Effector memory CD4-positive, alpha-beta T cell (primary cell): ENCODE measurements around the gene RNPEPL1.

Experiments
- DNase-seq, 3 donors: peaks; one replicate each; pipeline ENCODE4 v3.0.0-alpha.2; 2020
- H3K27ac ChIP-seq: 2 replicates; pipeline ENCODE4 v1.7.0; 2013; ENCODE audit warnings: mild to moderate bottlenecking, low read length, moderate library complexity; ENCODE audit not compliant: insufficient read depth, poor library complexity, severe bottlenecking
- H3K27me3 ChIP-seq: replicated peaks from 2 replicates; pipeline ENCODE4 v1.7.0; 2013; ENCODE audit warnings: mild to moderate bottlenecking, low read length; ENCODE audit not compliant: insufficient read depth, control insufficient read depth, poor library complexity, severe bottlenecking
- H3K36me3 ChIP-seq: 2 replicates; pipeline ENCODE4 v1.7.0; 2013; ENCODE audit warnings: mild to moderate bottlenecking, low read length, moderate library complexity; ENCODE audit not compliant: control insufficient read depth, insufficient read depth
- H3K4me1 ChIP-seq: 2 replicates; pipeline ENCODE4 v1.7.0; 2013; ENCODE audit warnings: low read length, mild to moderate bottlenecking; ENCODE audit not compliant: control insufficient read depth, insufficient read depth, poor library complexity, severe bottlenecking
- H3K4me3 ChIP-seq: 2 replicates; pipeline ENCODE4 v1.7.0; 2013; ENCODE audit warnings: low read length, low read depth, mild to moderate bottlenecking; ENCODE audit not compliant: insufficient read depth, poor library complexity, severe bottlenecking
- H3K9me3 ChIP-seq: 2 replicates; pipeline ENCODE4 v1.7.0; 2013; ENCODE audit warnings: mild to moderate bottlenecking, low read length, moderate library complexity; ENCODE audit not compliant: control insufficient read depth

Gene RNPEPL1

DNA sequence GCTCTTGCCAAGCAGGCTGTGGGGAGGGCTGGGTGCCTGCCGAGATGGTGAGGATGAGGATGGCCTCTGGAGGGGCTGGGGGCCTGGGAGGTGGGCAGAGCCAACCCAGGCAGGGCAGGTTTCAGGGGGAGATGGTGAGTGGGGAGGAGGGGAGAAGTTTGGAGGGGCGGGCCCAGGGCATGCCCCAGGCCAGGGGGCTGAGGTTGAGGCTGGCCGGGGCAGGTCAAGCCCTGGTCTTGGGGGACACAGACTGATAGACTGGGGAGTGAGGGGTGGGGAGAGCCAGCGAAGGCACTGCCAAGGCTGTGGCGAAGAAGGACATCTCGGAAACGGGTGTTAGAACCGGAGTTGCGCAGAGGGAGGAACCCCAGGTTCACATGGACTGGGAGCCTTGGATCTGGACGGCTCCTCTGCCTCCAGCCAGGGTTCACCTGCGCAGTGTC lies 30.9 kb downstream of the RNPEPL1 start:
- H3K36me3 ChIP-seq: peaks cover 52% of the 10 kb centered on the region
- H3K4me1 ChIP-seq: no peaks in the 10 kb centered on the region
- no peaks in the 10 kb centered on the region for H3K9me3 ChIP-seq
- H3K27ac ChIP-seq: no peak overlapping the region
- no peak overlapping the region for H3K4me3 ChIP-seq
- no peak for DNase-seq
- no peaks in the 10 kb centered on the region for H3K27me3 ChIP-seq

DNA sequence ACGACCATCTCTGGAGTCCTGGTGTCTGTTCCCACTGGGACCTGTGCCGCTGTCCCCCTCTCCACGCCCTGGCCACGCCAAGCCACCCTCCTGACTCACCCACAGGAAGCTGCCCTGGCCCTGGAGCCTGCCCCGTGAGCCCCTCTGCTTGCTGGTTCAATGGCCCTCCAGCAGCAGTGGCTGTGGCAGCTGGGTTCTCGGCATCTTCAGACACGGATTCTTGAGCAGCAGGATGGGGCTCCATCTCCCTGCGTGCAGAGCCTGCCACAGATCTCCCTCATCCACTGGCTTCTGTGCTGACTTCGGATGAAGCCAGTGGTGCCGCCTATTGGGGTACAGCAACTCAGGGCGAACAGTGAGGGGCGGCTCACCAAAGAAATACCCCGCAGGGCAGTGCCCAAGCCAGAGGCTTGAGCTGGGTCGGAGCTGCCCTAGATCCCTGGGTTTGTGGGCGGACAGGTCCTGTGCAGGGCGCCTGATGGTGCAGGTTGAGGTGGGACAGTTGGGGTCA lies 32.2 kb downstream of the RNPEPL1 start:
- no peaks in the 10 kb centered on the region for H3K4me1 ChIP-seq
- H3K36me3 ChIP-seq: peaks cover 47% of the 10 kb centered on the region
- no peak for DNase-seq

DNA sequence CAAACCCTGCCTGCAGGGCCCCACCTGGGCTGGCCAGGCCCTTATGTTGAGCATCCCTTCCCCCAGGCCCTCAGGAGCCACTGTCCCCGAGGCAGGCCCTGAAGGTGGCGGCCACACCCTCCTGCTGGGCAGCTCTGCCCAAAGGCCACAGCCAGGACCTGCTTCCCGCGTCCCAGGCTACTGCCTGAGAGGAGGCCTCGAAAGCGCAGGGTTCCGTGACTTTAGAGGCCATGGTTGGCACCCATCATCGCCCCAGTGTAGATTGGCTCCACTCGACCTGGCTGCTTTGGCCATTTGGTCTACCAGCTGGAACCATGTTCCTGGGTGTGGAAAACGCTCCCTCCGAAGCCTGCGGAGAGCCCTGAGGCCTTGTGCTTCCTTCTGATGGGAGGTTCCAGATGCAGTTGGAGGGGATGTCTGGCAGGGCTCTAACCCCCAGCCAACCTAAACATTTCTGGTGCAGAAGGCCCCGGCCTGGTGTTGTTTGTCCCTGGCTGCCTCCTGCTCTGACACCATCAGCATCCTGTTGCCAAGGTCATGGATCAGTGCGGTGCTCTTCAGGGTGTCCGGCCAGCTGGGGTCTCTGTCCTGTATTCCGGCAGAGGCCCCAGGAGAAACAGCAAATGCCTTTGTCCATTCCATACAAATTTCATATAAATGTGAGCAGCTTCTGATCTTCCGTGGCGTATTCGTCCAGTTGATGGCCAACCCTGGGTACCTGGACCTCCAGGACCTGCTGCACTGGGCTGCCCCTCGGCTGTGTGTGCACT lies 33.0 kb downstream of the RNPEPL1 start:
- no peak for DNase-seq
- Histone ChIP-seq H3K9me3 (no peaks in the 10 kb centered on the region), H3K4me1 (no peaks in the 10 kb centered on the region), H3K27ac (no peak overlapping the region), H3K36me3 (peaks cover 40% of the 10 kb centered on the region), H3K27me3 (no peaks in the 10 kb centered on the region), H3K4me3 (no peak overlapping the region)

More for the DNA sequence above, 32.2 kb downstream of the RNPEPL1 start:
- Histone ChIP-seq H3K27me3 (no peaks in the 10 kb centered on the region), H3K27ac (no peak overlapping the region), H3K9me3 (no peaks in the 10 kb centered on the region), H3K4me3 (no peak overlapping the region)

DNA sequence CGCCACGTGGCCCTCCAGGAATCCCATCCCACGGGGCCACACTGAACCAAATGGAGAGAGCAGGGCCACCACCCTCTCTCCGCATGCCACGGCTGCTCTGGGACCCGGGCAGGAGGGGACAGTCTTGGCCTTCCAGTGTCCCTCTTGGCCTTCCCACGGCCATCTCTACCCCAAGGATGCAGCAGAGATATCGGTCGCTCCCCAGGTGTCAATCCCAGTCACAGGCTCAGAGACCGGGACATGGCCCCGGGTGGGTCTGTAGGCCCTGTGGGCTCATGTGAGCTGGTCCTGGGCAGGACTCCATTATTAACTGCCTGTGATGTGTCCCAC lies 33.5 kb downstream of the RNPEPL1 start:
- no peak for DNase-seq
- H3K27ac ChIP-seq: no peak overlapping the region
- no peak overlapping the region for H3K4me3 ChIP-seq
- peaks cover 34% of the 10 kb centered on the region for H3K36me3 ChIP-seq
- no peaks in the 10 kb centered on the region for H3K9me3 ChIP-seq
- no peaks in the 10 kb centered on the region for H3K4me1 ChIP-seq
- H3K27me3 ChIP-seq: no peaks in the 10 kb centered on the region

DNA sequence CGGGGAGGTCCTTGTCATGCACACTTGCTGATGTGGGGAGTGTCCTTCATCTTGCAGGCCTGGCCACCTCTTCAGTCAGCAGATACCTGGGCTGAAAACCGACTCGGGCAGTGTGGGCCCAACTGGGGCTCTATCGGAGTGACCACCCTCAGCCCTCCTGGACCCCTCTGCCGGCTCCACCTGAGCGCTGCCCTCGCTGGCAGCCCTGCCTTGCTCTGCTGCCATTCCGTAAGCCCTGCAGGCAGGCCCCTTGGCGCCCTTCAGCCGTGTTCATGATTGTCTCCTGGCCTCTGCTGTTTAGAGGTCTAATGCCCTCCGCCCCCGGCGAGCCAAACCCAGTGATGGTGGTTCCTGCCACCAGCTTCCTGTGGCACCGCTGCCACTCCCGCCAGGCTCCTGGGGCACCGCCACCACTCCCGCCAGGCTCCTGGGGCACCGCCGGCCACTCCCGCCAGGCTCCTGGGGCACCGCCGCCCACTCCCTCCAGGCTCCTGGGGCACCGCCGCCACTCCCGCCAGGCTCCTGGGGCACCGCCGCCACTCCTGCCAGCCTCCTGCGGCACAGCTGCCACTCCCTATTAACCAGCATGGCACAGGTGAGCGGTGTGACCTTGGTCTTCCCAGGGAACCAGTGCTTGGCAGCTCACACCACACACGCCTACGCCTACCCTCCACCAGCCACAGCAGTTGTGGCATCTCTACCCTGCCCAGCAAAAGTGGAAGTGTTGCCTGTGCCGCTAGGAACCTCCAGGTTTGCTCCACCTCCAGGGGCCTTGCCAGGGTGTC lies 34.2 kb downstream of the RNPEPL1 start:
- Histone ChIP-seq H3K4me3 (no peak overlapping the region), H3K9me3 (no peaks in the 10 kb centered on the region), H3K27ac (no peak overlapping the region), H3K36me3 (peaks cover 28% of the 10 kb centered on the region), H3K27me3 (no peaks in the 10 kb centered on the region), H3K4me1 (no peaks in the 10 kb centered on the region)
- DNase-seq: no peak

DNA sequence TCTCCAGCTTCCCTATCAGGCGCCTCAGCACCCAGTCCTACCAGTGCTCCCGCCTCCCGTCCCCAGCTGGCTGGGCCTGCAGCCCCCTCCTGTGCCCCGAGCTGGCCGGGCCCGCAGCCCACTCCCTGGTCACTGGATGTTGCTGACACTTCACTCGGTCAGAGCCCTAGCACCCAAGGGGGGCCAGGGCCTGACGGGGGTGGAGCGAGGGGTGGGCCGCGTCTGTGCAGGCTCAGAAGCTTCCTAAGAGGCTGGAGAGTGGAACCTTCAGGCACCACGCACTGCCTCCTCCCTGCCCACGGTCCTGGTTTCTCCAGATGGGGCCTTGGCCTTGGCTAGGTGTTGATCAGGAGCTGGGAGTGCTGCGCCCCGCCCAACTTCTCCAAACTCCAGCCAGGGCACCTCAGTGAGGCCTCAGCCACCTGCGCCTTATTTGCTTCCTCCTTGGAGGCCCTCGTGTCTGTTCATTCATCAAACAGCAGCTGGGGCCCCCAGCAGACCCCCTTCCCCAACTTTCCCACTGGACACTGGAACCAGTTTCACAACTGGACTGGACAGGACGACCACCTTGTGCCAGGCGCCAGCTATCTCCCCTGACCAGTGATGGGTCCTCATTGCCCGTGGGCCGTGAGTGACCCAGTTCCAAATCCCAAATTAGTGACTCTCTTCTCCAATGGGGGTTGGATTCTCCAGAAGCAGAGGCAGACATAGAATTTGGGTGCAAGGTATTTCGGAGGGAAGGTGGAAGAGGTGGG lies 35.0 kb downstream of the RNPEPL1 start:
- no peak for DNase-seq
- Histone ChIP-seq H3K4me3 (no peak overlapping the region), H3K9me3 (no peaks in the 10 kb centered on the region)

DNA sequence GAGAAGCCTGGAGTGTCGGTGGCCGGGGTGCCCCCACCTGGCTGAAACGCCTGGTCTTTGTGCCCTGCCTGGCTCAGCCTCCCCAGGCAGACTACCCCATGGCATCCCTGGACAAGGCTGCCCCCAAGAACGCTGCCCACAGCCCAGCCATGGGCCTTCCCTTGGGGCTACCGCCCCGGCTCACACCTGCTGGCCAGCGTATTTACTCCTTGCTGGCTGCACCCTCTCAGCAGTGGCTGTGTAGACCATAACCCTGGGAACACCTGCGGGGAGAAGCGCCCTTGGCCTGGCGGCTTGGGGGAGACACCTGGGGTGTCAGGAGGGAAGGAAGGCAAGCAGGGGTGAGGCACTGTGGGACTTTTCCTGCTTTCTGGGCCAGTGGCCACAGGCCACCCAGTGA lies 35.6 kb downstream of the RNPEPL1 start:
- Histone ChIP-seq H3K9me3 (no peaks in the 10 kb centered on the region), H3K4me3 (no peak overlapping the region), H3K27me3 (no peaks in the 10 kb centered on the region), H3K4me1 (no peaks in the 10 kb centered on the region), H3K36me3 (peaks cover 14% of the 10 kb centered on the region), H3K27ac (no peak overlapping the region)
- no peak for DNase-seq

More for the DNA sequence above, 35.0 kb downstream of the RNPEPL1 start:
- H3K36me3 ChIP-seq: peaks cover 20% of the 10 kb centered on the region
- H3K27me3 ChIP-seq: no peaks in the 10 kb centered on the region
- H3K27ac ChIP-seq: no peak overlapping the region
- H3K4me1 ChIP-seq: no peaks in the 10 kb centered on the region

DNA sequence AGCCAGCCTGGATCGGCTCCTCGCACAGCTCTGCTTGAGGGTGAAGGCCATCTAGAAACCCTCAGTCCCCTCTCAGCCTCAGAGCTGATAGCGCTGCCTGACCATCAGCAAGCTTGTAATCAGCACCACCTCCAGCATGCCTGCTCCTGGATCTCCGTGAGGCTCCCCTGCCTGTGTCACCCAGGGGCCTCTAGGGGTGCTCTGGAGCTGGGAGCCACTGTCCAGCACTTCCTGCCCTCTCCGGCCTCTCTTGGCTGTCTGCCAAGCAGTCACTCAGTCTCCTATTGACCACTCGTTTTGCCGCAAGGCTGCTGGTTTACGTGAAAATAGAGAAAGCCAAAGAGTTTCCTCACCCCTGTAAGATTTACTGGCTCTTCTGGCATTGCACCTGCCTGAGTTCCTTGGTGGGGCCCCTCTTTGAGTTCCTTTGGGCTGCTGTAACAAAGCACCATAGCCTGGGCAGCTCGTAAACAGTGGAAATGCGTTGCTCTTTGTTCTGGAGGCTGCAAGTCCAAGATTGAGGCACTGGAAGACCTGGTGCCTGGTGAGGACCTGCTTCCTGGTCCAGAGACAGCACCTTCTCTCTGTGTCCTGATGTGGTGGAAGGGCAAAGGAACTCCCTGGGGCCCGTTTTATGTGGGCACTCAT lies 36.1 kb downstream of the RNPEPL1 start:
- Histone ChIP-seq H3K4me3 (no peak overlapping the region), H3K9me3 (no peaks in the 10 kb centered on the region), H3K27me3 (no peaks in the 10 kb centered on the region), H3K36me3 (peaks cover 8% of the 10 kb centered on the region), H3K27ac (no peak overlapping the region), H3K4me1 (no peaks in the 10 kb centered on the region)
- DNase-seq: no peak

DNA sequence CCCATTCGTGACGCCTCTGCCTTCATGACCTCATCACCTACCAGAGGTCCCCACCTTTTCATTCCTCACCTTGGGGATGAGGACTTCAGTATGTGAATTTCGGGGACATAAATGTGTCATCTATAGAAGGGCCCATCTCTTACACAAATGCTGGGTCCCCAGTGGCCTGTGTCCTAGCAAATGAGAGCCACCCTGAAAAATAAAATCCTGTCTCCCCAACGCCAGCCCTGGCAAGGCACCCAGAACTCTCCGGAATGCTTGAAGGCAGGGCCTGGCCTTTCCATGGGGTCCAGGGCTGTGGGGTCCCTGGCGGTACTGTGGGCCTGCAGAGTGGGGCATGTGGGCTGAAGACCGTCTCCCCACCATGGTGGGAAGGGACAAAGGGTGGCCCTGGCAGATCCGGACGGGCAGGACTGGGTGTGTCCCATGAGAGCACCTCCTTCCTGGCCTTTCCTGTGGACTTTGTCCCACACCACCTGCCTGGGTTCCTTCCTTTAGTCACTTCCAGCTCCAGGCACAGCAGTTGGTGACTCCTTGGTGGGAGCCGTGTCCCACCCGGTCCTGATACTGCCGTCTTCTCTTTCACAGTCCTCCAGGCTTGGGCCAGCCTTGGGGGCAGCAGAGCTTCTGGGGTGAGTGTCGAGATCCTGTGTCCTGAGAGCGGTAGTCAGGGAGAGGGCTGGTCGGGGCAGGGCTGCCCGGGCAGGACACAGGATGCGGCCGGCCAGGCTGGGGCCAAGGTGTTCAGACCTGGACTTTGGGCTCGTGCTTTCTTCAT lies 36.8 kb downstream of the RNPEPL1 start:
- no peaks in the 10 kb centered on the region for H3K27me3 ChIP-seq
- H3K27ac ChIP-seq: no peak overlapping the region
- H3K4me1 ChIP-seq: no peaks in the 10 kb centered on the region
- no peak for DNase-seq
- no peaks in the 10 kb centered on the region for H3K9me3 ChIP-seq
- no peak overlapping the region for H3K4me3 ChIP-seq
- peaks cover 2% of the 10 kb centered on the region for H3K36me3 ChIP-seq
